Fibroblast of villous mesenchyme (primary cell): Measurements from ENCODE around the gene TBL3. TPM values are rescaled to one million over a fixed set of nuclear protein-coding genes. Genes with fewer than 3 reads are reported as not detected.

Experiments used
- DNase-seq: peaks from one replicate; pipeline ENCODE4 v3.0.0-alpha.2; 2010; ENCODE audit warnings: low read depth
- H3K4me3 ChIP-seq: 2 replicates; pipeline ENCODE4 v1.5.1; 2011; ENCODE audit warnings: low read depth, mild to moderate bottlenecking, low read length
- total RNA-seq: library from RNA; depleted of rRNA; stranded (reverse); fragments of >200 nt; gene quantifications from 2 replicates; pipeline ENCODE4 v1.2.3, GENCODE V29; 2012
- TF ChIP-seq, protein P1 (sequence below): IDR thresholded peaks from 2 replicates; pipeline ENCODE4 v1.5.1; 2012; ENCODE audit warnings: low read depth, mild to moderate bottlenecking, low read length; ENCODE audit not compliant: insufficient read depth

TBL3 gene
- total RNA-seq, 1 donor, result 28.5 TPM

DNA sequence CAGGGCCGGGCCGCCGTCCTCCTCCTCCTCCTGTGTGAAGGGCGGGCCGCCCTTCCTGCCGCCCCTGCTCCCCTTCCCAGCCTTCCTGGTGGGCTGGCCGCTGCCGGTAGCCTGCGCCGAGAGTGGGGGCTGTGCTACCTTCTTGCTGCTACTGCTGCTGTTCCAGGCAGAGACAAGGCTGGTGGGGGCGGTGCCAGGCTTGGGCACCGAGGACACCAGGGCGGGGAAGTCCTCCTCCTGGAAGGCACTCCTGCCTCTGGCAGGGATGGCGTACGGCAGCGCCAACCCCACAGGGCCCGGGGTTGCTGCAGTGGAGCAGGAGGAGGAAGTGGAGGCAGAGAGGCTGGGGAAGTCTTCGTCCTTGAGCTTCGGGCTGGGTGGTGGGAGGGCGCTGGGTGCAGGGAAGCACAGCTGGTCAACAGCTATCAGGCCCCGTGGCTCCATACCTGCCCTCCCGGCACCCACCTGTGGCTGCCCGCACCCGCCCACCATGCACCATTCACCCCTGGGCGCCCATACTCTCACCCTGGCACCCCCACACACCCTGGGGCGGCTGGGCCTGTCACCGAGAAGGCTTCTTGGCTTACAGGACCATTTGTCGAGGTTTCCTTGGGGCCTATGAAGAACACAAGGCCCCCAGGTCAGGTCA lies 28.1 kb downstream of the TBL3 start:
- no peak for DNase-seq
- no peak overlapping the region for H3K4me3 ChIP-seq
- TF ChIP-seq, protein P1, sequence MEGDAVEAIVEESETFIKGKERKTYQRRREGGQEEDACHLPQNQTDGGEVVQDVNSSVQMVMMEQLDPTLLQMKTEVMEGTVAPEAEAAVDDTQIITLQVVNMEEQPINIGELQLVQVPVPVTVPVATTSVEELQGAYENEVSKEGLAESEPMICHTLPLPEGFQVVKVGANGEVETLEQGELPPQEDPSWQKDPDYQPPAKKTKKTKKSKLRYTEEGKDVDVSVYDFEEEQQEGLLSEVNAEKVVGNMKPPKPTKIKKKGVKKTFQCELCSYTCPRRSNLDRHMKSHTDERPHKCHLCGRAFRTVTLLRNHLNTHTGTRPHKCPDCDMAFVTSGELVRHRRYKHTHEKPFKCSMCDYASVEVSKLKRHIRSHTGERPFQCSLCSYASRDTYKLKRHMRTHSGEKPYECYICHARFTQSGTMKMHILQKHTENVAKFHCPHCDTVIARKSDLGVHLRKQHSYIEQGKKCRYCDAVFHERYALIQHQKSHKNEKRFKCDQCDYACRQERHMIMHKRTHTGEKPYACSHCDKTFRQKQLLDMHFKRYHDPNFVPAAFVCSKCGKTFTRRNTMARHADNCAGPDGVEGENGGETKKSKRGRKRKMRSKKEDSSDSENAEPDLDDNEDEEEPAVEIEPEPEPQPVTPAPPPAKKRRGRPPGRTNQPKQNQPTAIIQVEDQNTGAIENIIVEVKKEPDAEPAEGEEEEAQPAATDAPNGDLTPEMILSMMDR, result no peak

DNA sequence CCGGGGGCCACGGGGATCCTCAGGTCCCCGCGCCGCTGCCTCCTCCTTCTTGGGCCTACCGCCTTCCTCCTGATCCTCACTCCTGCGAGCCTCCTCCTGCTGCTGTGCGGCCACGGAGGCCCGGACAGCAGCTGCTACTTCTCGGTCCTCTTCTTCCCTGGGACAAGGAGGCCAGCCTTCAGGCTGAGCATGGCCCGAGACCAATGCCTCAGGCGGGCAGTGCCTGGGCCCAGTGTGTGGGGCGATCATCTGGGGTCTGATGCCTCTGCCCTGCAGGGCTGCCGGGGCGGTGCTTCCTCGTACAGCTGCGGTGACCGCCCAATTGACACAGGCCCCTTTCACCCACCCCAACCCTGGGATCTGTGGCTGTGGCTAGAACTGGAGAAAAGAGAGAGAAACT lies 29.2 kb downstream of the TBL3 start:
- TF ChIP-seq, protein P1, result no peak
- H3K4me3 ChIP-seq, result no peak overlapping the region
- DNase-seq, result no peak

DNA sequence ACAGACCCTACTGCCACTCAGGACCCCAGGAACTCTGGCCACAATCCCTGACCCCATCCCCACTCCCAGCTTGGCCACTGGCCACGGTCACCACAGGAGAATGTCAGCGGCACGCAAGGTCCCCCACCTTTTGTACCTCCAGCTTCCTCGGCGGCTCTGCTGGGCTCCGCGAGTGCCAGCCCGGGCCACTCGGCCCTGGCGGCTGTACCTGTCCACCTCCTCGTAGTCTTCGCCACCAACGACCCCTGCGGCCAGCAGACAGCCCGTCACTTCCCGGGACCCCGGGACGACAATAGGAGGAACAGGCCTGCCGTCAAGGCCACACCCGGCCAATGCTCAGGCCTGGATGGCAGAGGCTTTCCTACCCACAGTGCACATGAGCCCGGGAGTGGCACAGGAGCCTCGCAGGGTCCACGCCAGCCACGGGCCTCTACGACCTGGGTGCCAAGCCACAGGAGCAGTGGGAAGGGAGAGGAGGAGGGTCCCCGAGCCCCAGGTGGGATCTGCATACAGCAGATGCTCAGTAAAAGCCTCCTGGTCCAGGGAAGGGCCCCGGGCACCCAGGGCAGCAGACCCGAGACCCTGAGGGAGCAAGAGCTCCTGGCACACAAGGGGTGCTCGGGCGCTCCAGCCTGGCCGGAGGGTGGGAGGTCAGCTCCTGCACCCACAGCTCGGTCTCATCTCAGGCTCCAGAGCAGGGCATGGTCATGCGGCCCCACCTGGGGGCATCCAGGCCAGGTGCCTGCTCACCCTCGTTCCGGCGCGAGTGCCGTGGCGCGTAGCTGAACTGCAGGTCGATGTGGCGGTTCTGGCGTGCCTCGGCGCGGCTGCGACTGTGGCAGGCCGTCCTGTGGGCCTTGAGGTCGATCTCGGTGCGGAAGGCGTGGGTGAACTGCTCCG lies 29.9 kb downstream of the TBL3 start:
- DNase-seq, result no peak
- no peak overlapping the region for H3K4me3 ChIP-seq
- TF ChIP-seq, protein P1, result no peak

DNA sequence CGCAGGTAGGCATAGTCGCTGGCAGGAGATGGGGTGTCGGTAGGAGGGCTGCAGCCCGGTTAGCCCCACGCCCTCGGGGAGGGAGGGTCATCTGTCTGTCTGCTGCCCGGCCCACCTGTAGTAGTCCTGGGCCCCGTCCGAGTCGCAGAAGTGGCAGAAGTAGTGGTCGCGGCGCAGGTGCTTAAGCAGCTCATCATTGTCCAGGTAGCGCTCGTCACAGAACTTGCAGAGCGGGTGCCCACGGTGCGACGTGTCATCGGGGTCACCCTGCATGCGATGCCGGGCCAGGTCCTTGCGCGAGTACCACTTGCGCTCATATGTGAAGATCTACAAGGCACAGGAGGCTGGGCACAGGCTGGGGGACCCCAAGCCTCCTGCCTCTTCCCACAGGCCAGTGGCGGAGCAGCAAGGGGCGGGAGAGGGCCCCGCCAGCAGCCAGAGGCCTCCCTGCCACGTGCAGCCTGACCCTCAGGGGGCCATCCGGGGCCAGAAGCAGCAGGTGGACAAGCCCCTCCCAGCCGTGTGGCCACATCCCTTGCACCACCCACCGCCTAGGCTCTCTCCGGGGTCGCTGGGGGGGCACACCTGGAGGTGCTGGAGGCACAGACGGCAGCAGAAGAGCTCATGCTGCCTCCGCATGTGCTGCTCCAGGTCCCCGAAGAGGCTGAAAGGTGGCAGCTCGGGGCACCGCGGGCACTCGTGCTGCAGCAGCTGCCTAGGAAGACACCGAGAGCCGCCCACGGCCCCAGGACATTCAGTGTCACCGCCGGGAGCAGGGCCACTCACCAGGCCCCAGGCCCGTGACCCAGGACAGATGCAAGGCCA lies 30.8 kb downstream of the TBL3 start:
- no peak overlapping the region for H3K4me3 ChIP-seq
- no peak for DNase-seq
- TF ChIP-seq, protein P1, result no peak

DNA sequence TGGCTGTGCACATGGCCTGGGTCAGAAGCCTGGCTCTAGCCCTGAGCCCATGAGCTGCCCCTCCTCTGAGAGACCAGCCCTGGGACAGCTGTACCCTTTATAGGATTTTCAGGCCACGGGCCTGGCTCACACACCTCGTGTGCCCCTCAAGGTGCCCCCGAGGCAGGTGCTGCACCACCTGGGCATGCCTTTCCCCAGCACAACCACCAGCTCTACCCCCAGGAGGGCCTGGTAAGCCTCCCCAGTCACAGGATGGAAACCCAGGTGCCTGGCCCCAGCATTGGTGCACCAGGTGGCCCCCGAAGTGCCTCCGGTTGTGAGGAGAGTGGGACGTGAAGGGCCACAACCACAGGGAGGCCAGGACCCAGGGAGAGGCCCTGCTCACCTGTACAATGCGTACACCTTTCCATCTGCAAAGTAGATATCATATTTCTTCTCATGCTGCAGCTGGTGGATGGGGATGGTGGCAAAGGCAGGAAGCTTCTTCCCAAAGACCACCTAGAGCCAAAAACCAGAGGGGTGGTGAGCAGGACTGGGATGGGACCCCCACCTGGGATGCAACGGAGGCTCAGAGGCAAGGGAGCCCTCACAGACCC lies 31.5 kb downstream of the TBL3 start:
- no peak overlapping the region for H3K4me3 ChIP-seq
- DNase-seq, result no peak
- TF ChIP-seq, protein P1, result no peak
